ENCODE measurements around the gene ZRANB1. TPM values are rescaled to one million over a fixed set of nuclear protein-coding genes. Genes with fewer than 3 reads are reported as not detected.

The ZRANB1 gene
- total RNA-seq, 2 donors from 2014 or later, result 24.1 to 24.9 TPM

- Histone ChIP-seq H3K9me3 (no peaks in the 10 kb centered on the region), H3K4me3 (no peak overlapping the region), H3K36me3 (peaks cover 22% of the 10 kb centered on the region), H3K4me1 (peaks cover 0 to 34% of the 10 kb centered on the region in 2 donors), H3K27ac (no peak overlapping the region), H3K27me3 (no peaks in the 10 kb centered on the region)
- no peak for DNase-seq (ENCODE audit: low spot score)
- TF ChIP-seq CTCF (IDR thresholded peaks at IDR 0.05), result no peak
Measured at GRCh38 chr10:124974131-124974530, 32.2 kb downstream of the ZRANB1 start.

GRCh38 chr10:124975977-124976514 lies 34.1 kb downstream of the ZRANB1 start:
- H3K27ac ChIP-seq, result no peak overlapping the region
- H3K4me1 ChIP-seq, result peaks cover 0 to 18% of the 10 kb centered on the region in 2 donors
- no peak for DNase-seq (ENCODE audit: low spot score)
- peaks cover 22% of the 10 kb centered on the region for H3K36me3 ChIP-seq
- H3K27me3 ChIP-seq, result no peaks in the 10 kb centered on the region
- no peak for TF ChIP-seq CTCF (IDR thresholded peaks at IDR 0.05)
- no peak overlapping the region for H3K4me3 ChIP-seq
- no peaks in the 10 kb centered on the region for H3K9me3 ChIP-seq

GRCh38 chr10:124977161-124977560 lies 35.2 kb downstream of the ZRANB1 start:
- H3K4me3 ChIP-seq, result no peak overlapping the region
- no peaks in the 10 kb centered on the region for H3K27me3 ChIP-seq
- peaks cover 32% of the 10 kb centered on the region for H3K36me3 ChIP-seq
- H3K27ac ChIP-seq, result no peak overlapping the region
- H3K9me3 ChIP-seq, result no peaks in the 10 kb centered on the region
- H3K4me1 ChIP-seq, result peaks cover 0 to 9% of the 10 kb centered on the region in 2 donors
- DNase-seq (ENCODE audit: low spot score), result no peak
- TF ChIP-seq CTCF (IDR thresholded peaks at IDR 0.05), result no peak

- TF ChIP-seq CTCF (IDR thresholded peaks at IDR 0.05), result no peak
- no peak overlapping the region for H3K4me3 ChIP-seq
- no peak overlapping the region for H3K27ac ChIP-seq
- peaks cover 0 to 9% of the 10 kb centered on the region in 2 donors for H3K4me1 ChIP-seq
- peaks cover 39% of the 10 kb centered on the region for H3K36me3 ChIP-seq
- H3K27me3 ChIP-seq, result no peaks in the 10 kb centered on the region
- no peak for DNase-seq (ENCODE audit: low spot score)
- no peaks in the 10 kb centered on the region for H3K9me3 ChIP-seq
Measured at GRCh38 chr10:124977648-124978375, 35.9 kb downstream of the ZRANB1 start.

- Histone ChIP-seq H3K4me3 (no peak overlapping the region), H3K27me3 (no peaks in the 10 kb centered on the region), H3K9me3 (no peaks in the 10 kb centered on the region), H3K27ac (no peak overlapping the region), H3K36me3 (peaks cover 44% of the 10 kb centered on the region), H3K4me1 (peaks cover 0 to 12% of the 10 kb centered on the region in 2 donors)
- TF ChIP-seq CTCF (IDR thresholded peaks at IDR 0.05), result no peak
- DNase-seq (ENCODE audit: low spot score), result no peak
Measured at GRCh38 chr10:124978376-124978725, 36.4 kb downstream of the ZRANB1 start.
